ENCODE results near the gene LRRC3.

GRCh38 chr21:44438531-44439210 is 16.6 kb upstream of the LRRC3 start:
- no peak for TF ChIP-seq CTCF (IDR thresholded peaks at IDR 0.05)
- TF ChIP-seq TAF1 (IDR thresholded peaks at IDR 0.05; ENCODE audit: borderline replicate concordance, low read depth, low read length) = no peak
- TF ChIP-seq USF1 (IDR thresholded peaks at IDR 0.05; ENCODE audit: borderline replicate concordance, low read depth) = no peak
- peak in 1 of 2 experiments; percentile 48; a peak in 1 of 4 replicates for TF ChIP-seq EP300 (IDR thresholded peaks at IDR 0.05; ENCODE audit: borderline replicate concordance in 1 of 2, low read depth in 1 of 2, low read length in 1 of 2)
- TF ChIP-seq GATA2 (CRISPR knock-in tag; IDR thresholded peaks at IDR 0.05) = no peak; the same call in 1 of the 2 replicates
- no peak for TF ChIP-seq GABPA (IDR thresholded peaks at IDR 0.05; ENCODE audit: low read depth)
- no peak for TF ChIP-seq SMC3 (IDR thresholded peaks at IDR 0.05; ENCODE audit: low read depth, low read length)
- no peak for TF ChIP-seq NRF1 (IDR thresholded peaks at IDR 0.05; ENCODE audit: low read depth, low read length)
- no peak for TF ChIP-seq YY1 (IDR thresholded peaks at IDR 0.05; ENCODE audit: low read depth)
- TF ChIP-seq IRF3 (IDR thresholded peaks at IDR 0.05; ENCODE audit: low read depth, low read length) = no peak
- TF ChIP-seq MAX (IDR thresholded peaks at IDR 0.05; ENCODE audit: low read depth) = no peak
- no peak for TF ChIP-seq FOXM1 (IDR thresholded peaks at IDR 0.05; ENCODE audit: low read depth)
- no peak for TF ChIP-seq MEF2A (IDR thresholded peaks at IDR 0.05; ENCODE audit: borderline replicate concordance, low read depth)

All from SK-N-SH (cell line).